Naive thymus-derived CD8-positive, alpha-beta T cell (primary cell): Measurements from ENCODE around the gene PRKCE. TPM values are rescaled to one million over a fixed set of nuclear protein-coding genes. Genes with fewer than 3 reads are reported as not detected.
A peak's percentile ranks its signal among the peaks of the same experiment; 100 is the strongest.

Experiments used
- ATAC-seq, 2 donors: fragments of 150-1000 bp; cut with Tn5 transposase in 1 of 2; sonication (Bioruptor Pico), chemical (Tn5 transposase) in 1 of 2; 1 replicate in 1 of 2; 2 replicates in 1 of 2; pipeline ENCODE4 v1.10.0; 2021; ENCODE audit warnings: mild to moderate bottlenecking in 2 of 2, moderate library complexity in 2 of 2
- POLR2A ChIA-PET: fragments of 350-600 bp; sonication (Branson Sonifier 250); formaldehyde crosslinking; loops from one replicate; lab custom pipeline; 2021; ENCODE audit warnings: antibody characterized with exemption; lab: Charles Lee
- DNase-seq, 10 donors: peaks; one replicate each; pipeline versions ENCODE4 v3.0.0 to v3.0.0-alpha.2; 2020 to 2022
- H3K27ac Mint-ChIP-seq, 10 donors: one replicate each; pipeline ENCODE4 v1.8.0; 2020 to 2022; ENCODE audit warnings: mild to moderate bottlenecking in 10 of 10, mixed read lengths in 10 of 10, moderate library complexity in 4 of 10, inconsistent platforms in 1 of 10
- H3K27me3 Mint-ChIP-seq, 5 donors: one replicate each; pipeline ENCODE4 v1.8.0; 2021 to 2022; ENCODE audit warnings: mixed read lengths in 5 of 5
- H3K36me3 Mint-ChIP-seq, 3 donors: one replicate each; pipeline ENCODE4 v1.8.0; 2020 to 2022; ENCODE audit warnings: mixed read lengths in 3 of 3, mild to moderate bottlenecking in 2 of 3, inconsistent platforms in 1 of 3
- H3K4me1 Mint-ChIP-seq, 4 donors: one replicate each; pipeline ENCODE4 v1.8.0; 2021 to 2022; ENCODE audit warnings: mixed read lengths in 4 of 4
- H3K4me3 Mint-ChIP-seq, 10 donors: one replicate each; pipeline ENCODE4 v1.8.0; 2020 to 2022; ENCODE audit warnings: mild to moderate bottlenecking in 10 of 10, mixed read lengths in 10 of 10, moderate library complexity in 6 of 10, inconsistent platforms in 1 of 10
- H3K9me3 Mint-ChIP-seq, 9 donors: one replicate each; pipeline ENCODE4 v1.8.0; 2020 to 2022; ENCODE audit warnings: mixed read lengths in 9 of 9, mild to moderate bottlenecking in 3 of 9, inconsistent platforms in 1 of 9, moderate library complexity in 1 of 9
- polyA plus RNA-seq, 3 donors: library from polyadenylated mRNA; unstranded; fragments of 300-500 nt; fragmentation: Illumina TruSeq; gene quantifications; one replicate each; pipeline ENCODE4 v1.2.3, GENCODE V29; 2021
- total RNA-seq, 8 experiments: library from RNA in 2 of 8; stranded (reverse) in 2 of 8; gene quantifications; one replicate each; pipeline ENCODE4 v1.2.3 and lab custom pipeline; 2021 to 2026

Gene PRKCE
- total and polyA plus RNA-seq, 5 experiments from 2014 or later = 1.6 to 20.2 (median 2.7) TPM

- peaks cover 0 to 20% (median 10%) of the 10 kb centered on the region in 4 donors for H3K4me1 Mint-ChIP-seq
- H3K9me3 Mint-ChIP-seq = no peaks in the 10 kb centered on the region
- DNase-seq (no peak), ATAC-seq (no peak)
- no peaks in the 10 kb centered on the region for H3K27me3 Mint-ChIP-seq
- POLR2A ChIA-PET = no interaction called here
- no peaks in the 10 kb centered on the region for H3K36me3 Mint-ChIP-seq
- no peak overlapping the region for H3K4me3 Mint-ChIP-seq
- no peak overlapping the region for H3K27ac Mint-ChIP-seq
These were observed 271.1 kb downstream of the PRKCE start for GRCh38 chr2:45922577-45922988.

- ATAC-seq (no peak), DNase-seq (no peak)
- H3K27me3 Mint-ChIP-seq = no peaks in the 10 kb centered on the region
- POLR2A ChIA-PET = no interaction called here
- H3K9me3 Mint-ChIP-seq = no peaks in the 10 kb centered on the region
- peaks cover 0 to 15% (median 10%) of the 10 kb centered on the region in 4 donors for H3K4me1 Mint-ChIP-seq
- peak overlapping the region in 1 of 10 donors; percentile 70 for H3K27ac Mint-ChIP-seq
- no peaks in the 10 kb centered on the region for H3K36me3 Mint-ChIP-seq
- no peak overlapping the region for H3K4me3 Mint-ChIP-seq
These were observed 272.2 kb downstream of the PRKCE start for GRCh38 chr2:45923701-45924100.

GRCh38 chr2:45925026-45925425, 273.6 kb downstream of the PRKCE start:
- Mint-ChIP-seq H3K4me3 (no peak overlapping the region), H3K27ac (no peak overlapping the region), H3K4me1 (peaks cover 0 to 13% (median 4%) of the 10 kb centered on the region in 4 donors), H3K9me3 (peaks cover 0 to 3% (median 0%) of the 10 kb centered on the region in 9 donors), H3K27me3 (no peaks in the 10 kb centered on the region), H3K36me3 (no peaks in the 10 kb centered on the region)
- no peak for ATAC-seq
- POLR2A ChIA-PET = no interaction called here
- DNase-seq = no peak

- peak overlapping the region in 1 of 10 donors; percentile 65 for H3K27ac Mint-ChIP-seq
- peaks cover 0 to 12% (median 4%) of the 10 kb centered on the region in 4 donors for H3K4me1 Mint-ChIP-seq
- H3K9me3 Mint-ChIP-seq = peaks cover 0 to 3% (median 0%) of the 10 kb centered on the region in 9 donors
- no peak overlapping the region for H3K4me3 Mint-ChIP-seq
- H3K36me3 Mint-ChIP-seq = no peaks in the 10 kb centered on the region
- no peak for DNase-seq
- ATAC-seq = no peak
- no peaks in the 10 kb centered on the region for H3K27me3 Mint-ChIP-seq
- POLR2A ChIA-PET = no interaction called here
These were observed 274.3 kb downstream of the PRKCE start for GRCh38 chr2:45925636-45926366.

- H3K27me3 Mint-ChIP-seq = no peaks in the 10 kb centered on the region
- no peaks in the 10 kb centered on the region for H3K36me3 Mint-ChIP-seq
- H3K27ac Mint-ChIP-seq = no peak overlapping the region
- POLR2A ChIA-PET = no interaction called here
- H3K4me3 Mint-ChIP-seq = no peak overlapping the region
- ATAC-seq (no peak), DNase-seq (no peak)
- peaks cover 0 to 12% (median 2%) of the 10 kb centered on the region in 4 donors for H3K4me1 Mint-ChIP-seq
- H3K9me3 Mint-ChIP-seq = peaks cover 0 to 3% (median 0%) of the 10 kb centered on the region in 9 donors
These were observed 277.5 kb downstream of the PRKCE start for GRCh38 chr2:45928946-45929345.

- H3K27ac Mint-ChIP-seq = peak overlapping the region in 2 of 10 donors; percentile 21 to 63
- DNase-seq (no peak), ATAC-seq (no peak)
- H3K4me1 Mint-ChIP-seq = peaks cover 0 to 12% (median under 1%) of the 10 kb centered on the region in 4 donors
- no peaks in the 10 kb centered on the region for H3K36me3 Mint-ChIP-seq
- peaks cover 0 to 3% (median 0%) of the 10 kb centered on the region in 9 donors for H3K9me3 Mint-ChIP-seq
- no peaks in the 10 kb centered on the region for H3K27me3 Mint-ChIP-seq
- POLR2A ChIA-PET = no interaction called here
- H3K4me3 Mint-ChIP-seq = no peak overlapping the region
These were observed 278.4 kb downstream of the PRKCE start for GRCh38 chr2:45929674-45930395.

- DNase-seq (no peak), ATAC-seq (no peak)
- no peaks in the 10 kb centered on the region for H3K27me3 Mint-ChIP-seq
- peaks cover 0 to 12% (median under 1%) of the 10 kb centered on the region in 4 donors for H3K4me1 Mint-ChIP-seq
- H3K27ac Mint-ChIP-seq = no peak overlapping the region
- peaks cover 0 to 3% (median 0%) of the 10 kb centered on the region in 9 donors for H3K9me3 Mint-ChIP-seq
- no peaks in the 10 kb centered on the region for H3K36me3 Mint-ChIP-seq
- POLR2A ChIA-PET = no interaction called here
- H3K4me3 Mint-ChIP-seq = no peak overlapping the region
These were observed 278.9 kb downstream of the PRKCE start for GRCh38 chr2:45930396-45930792.

GRCh38 chr2:45932278-45932975, 281.0 kb downstream of the PRKCE start:
- no peak for DNase-seq
- peaks cover 4 to 15% (median 5%) of the 10 kb centered on the region in 4 donors for H3K4me1 Mint-ChIP-seq
- H3K27ac Mint-ChIP-seq = no peak overlapping the region
- H3K27me3 Mint-ChIP-seq = no peaks in the 10 kb centered on the region
- no peak overlapping the region for H3K4me3 Mint-ChIP-seq
- POLR2A ChIA-PET = no interaction called here
- no peaks in the 10 kb centered on the region for H3K36me3 Mint-ChIP-seq
- ATAC-seq = no peak
- peaks cover 0 to 3% (median 0%) of the 10 kb centered on the region in 9 donors for H3K9me3 Mint-ChIP-seq

GRCh38 chr2:45935791-45936622, 284.5 kb downstream of the PRKCE start:
- H3K9me3 Mint-ChIP-seq = no peaks in the 10 kb centered on the region
- H3K27ac Mint-ChIP-seq = peak overlapping the region in 1 of 10 donors; percentile 60
- peaks cover 3 to 6% (median 4%) of the 10 kb centered on the region in 4 donors for H3K4me1 Mint-ChIP-seq
- H3K36me3 Mint-ChIP-seq = no peaks in the 10 kb centered on the region
- H3K4me3 Mint-ChIP-seq = no peak overlapping the region
- ATAC-seq (peak; percentile 49 to 65), DNase-seq (peak; percentile 14 to 67 (median 38))
- H3K27me3 Mint-ChIP-seq = no peaks in the 10 kb centered on the region
- POLR2A ChIA-PET = interaction anchor here (0.7 kb wide), 1 partner anchor 286 kb away, joined by 3 read pairs; no protein-coding TSS in a partner anchor

- DNase-seq = no peak
- no peaks in the 10 kb centered on the region for H3K36me3 Mint-ChIP-seq
- no peak overlapping the region for H3K27ac Mint-ChIP-seq
- POLR2A ChIA-PET = no interaction called here
- H3K27me3 Mint-ChIP-seq = no peaks in the 10 kb centered on the region
- ATAC-seq = no peak
- no peaks in the 10 kb centered on the region for H3K9me3 Mint-ChIP-seq
- H3K4me3 Mint-ChIP-seq = no peak overlapping the region
- H3K4me1 Mint-ChIP-seq = peaks cover 3 to 6% (median 4%) of the 10 kb centered on the region in 4 donors
These were observed 285.1 kb downstream of the PRKCE start for GRCh38 chr2:45936623-45936979.

GRCh38 chr2:45937990-45938389, 286.5 kb downstream of the PRKCE start:
- POLR2A ChIA-PET = no interaction called here
- H3K36me3 Mint-ChIP-seq = no peaks in the 10 kb centered on the region
- no peak overlapping the region for H3K27ac Mint-ChIP-seq
- peaks cover 3 to 6% (median 4%) of the 10 kb centered on the region in 4 donors for H3K4me1 Mint-ChIP-seq
- H3K27me3 Mint-ChIP-seq = no peaks in the 10 kb centered on the region
- ATAC-seq (no peak), DNase-seq (no peak)
- no peaks in the 10 kb centered on the region for H3K9me3 Mint-ChIP-seq
- no peak overlapping the region for H3K4me3 Mint-ChIP-seq
